ENCODE measurements around the gene SHROOM3.
"Not testable (repeated sequence)": the region's sequence is repeated elsewhere in the genome, so short reads cannot be mapped to it uniquely, and the experiment has no call there.

Gene SHROOM3

DNA sequence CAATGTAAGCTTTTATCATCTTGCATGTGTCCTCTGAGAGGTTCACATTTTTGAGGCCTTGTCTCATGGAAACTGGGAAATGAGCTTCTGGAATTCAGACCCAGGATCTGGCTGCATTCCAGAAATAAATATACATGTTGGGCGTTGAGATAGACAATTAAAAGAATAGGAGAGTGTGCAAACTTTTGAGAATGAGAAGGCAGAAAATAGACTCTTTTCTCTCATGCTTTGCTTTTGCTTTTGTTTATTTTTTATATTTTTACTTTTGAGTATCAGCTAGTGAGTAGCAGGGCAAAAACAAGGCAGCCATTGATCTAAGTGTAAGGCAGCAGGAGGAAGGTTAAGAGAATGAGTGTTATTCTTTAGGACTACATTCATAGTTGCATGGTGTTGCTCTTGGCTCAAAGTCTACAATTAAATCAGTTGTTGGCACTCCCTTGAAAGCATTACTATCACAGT is 12.4 kb downstream of the SHROOM3 start:
- no peak for DNase-seq

DNA sequence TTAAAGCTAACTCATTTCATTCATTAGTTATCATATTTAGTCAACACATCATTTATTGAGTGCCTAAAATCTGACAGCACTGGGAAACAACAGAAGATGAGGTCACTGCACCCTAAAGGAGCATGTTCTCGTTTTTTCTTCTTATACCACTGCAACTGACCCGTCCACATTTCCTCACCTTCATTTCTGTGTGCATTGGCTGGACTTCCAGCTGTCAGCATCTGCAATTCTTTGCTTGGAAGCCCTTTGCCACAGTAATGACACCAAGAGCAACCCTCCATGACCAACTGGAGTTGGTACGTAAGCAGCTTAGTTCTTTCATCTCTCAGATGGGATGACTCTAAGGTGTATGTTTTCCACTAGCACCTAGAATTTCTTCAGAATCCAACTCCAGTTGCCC is 13.2 kb downstream of the SHROOM3 start:
- no peak for DNase-seq

- DNase-seq: no peak
Observed at GRCh38 chr4:76449362-76449767, 14.3 kb downstream of the SHROOM3 start.

- no peak for DNase-seq
Observed at GRCh38 chr4:76449833-76450232, 14.8 kb downstream of the SHROOM3 start.

GRCh38 chr4:76453232-76453631 is 18.2 kb downstream of the SHROOM3 start:
- no peak for DNase-seq

- DNase-seq: not testable (repeated sequence)
Observed at GRCh38 chr4:76454073-76454472, 19.0 kb downstream of the SHROOM3 start.

DNA sequence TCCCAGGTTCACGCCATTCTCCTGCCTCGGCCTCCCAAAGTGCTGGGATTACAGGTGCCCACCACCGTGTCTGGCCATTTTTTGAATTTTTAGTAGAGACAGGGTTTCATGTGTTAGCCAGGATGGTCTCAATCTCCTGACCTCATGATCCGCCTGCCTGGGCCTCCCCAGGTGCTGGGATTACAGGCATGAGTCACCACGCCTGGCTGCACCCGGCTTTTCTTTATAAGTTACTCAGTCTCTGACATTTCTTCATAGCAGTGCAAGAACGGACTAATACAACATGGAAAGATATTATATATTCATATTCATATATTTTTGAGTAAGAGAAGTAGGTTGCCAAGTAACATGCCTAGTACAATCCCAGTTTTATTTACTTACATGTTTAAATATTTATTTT is 22.9 kb downstream of the SHROOM3 start:
- DNase-seq: no peak

DNA sequence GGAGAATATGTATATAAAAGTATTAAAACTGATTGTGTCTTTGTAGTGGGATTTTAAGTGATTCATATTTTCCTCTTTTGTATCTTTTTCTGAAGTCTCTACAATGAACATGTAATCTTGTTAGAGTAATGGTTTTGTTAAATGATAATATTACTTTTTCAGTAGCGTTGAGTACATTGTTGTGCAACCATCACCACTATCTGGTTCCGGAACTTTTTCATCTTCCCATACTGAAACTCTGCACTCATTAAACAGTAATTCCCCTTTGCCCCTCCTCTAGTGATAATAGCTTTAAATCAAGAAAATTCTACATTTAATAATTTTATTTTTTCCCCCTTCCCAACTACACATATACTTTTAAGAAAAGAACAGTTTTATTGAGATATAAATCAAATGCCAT is 23.3 kb downstream of the SHROOM3 start:
- DNase-seq: no peak

- no peak for DNase-seq
Observed at GRCh38 chr4:76458825-76459224, 23.8 kb downstream of the SHROOM3 start.

DNA sequence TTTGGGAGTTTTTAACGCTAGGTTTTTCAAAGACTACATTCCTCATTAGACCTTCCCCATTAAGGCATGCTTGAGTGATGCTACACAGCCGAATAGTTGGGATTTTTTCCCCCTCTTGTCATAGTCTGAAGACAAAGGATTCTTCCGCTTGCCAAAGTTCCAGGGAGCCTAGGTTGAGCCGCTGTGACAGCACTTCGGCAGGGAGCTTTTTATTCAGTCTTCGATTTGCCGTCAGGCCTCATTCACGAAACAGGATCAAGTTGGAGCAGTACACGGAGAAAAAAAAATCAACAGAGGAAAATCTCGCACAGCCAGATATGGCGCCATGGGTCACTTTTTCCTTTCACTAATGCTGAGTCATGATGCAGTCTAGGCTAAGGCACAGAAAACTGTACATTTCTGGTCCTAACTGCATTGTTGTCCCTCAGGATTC is 24.3 kb downstream of the SHROOM3 start:
- DNase-seq: no peak

DNA sequence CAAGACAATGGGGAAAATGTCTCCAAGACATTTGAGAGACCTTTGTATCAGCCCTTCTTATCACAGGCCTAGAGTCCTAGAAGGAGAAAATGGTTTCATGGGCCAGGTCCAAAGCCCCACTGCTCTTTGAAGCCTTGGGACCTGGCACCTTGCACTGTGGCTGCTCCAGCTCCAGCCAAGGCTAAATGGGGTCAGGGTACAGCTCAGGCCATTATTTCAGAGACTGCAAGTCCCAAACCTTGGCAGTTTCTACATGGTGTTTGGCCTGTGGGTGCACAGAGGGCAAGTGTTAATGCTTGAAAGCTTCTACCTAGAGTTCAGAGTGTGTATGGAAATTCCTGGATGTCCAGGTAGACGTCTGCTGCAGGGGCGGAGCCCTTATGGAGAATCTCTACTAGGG is 28.5 kb downstream of the SHROOM3 start:
- no peak for DNase-seq

GRCh38 chr4:76470064-76470463 is 35.0 kb downstream of the SHROOM3 start:
- DNase-seq: no peak

DNA sequence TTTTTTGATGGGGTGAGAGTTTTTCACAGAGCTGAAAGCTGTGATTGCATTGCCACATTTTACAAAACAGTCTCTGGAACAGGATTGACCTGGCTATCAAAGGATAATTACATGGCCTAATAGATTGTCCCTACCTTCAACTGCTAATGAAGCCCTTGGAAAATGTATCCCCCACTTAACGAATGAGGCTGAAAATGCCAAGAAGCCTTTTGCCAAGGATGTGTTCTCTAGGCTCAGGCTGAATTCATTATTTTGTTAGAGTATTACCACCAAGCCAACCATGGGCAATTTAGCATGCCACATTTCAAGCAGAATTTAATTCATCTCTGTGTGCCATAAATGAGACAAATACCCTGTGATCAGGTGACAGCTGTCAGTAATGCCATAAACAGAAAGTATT is 35.5 kb downstream of the SHROOM3 start:
- DNase-seq: no peak

DNA sequence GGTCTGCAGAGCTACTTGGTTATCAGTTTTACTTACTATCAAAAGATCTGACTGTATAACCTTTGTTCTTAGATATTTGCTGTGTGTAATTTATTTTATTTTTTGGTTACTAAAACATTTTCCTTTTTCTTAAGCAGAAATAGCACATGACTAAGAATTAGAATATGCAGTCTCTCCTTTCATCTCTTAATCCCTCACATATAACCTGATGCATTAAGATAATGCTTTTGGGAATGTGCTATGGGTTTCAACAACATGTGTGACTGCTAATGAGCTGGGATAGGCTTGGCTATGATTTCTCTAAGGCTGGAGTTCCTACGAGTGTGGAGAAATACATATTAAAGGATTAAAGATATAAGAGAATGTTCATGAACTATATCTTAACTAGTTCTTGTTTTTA is 41.5 kb downstream of the SHROOM3 start:
- no peak for DNase-seq

- DNase-seq: no peak
Observed at GRCh38 chr4:76484654-76485053, 49.6 kb downstream of the SHROOM3 start.

- DNase-seq: no peak
Observed at GRCh38 chr4:76485450-76485849, 50.4 kb downstream of the SHROOM3 start.

GRCh38 chr4:76486588-76487276 is 51.7 kb downstream of the SHROOM3 start:
- DNase-seq: no peak

DNA sequence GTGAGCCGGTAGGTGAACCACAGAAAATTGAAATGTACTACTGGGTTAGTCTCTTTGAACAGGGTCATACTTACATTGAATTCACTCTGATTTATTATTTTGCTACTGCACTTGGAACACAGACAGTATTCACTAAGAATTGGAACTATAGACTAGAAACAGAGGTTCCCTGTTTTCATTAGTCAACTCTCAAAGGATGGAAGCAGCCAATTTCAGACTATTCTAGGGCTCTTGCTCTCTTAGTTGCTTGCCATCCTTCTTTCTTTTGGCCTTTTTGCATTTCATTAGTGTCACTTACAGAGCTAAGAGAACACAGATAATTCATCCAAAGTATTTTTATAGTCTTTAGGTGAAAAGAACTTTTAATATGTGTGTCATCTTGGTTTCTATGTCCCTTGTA is 52.6 kb downstream of the SHROOM3 start:
- DNase-seq: no peak

DNA sequence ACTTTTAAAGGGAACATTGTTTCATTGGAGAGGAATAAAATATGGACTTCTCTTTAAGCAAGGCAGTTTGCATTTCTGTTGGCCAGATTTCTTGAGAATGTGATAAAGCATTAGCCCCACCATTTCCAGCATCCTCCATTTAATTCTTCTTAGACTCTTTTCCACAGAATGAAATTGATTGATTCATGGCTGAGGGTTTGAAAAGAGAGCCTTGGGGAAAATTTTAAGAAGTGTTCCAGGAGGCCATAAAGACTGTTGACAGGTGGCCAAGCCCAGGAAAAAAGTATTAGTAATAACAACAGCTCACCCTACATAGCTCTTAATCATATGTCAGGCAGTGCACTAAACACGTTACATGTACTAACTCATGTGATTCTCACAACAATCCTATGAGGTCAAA is 53.4 kb downstream of the SHROOM3 start:
- DNase-seq: no peak

- no peak for DNase-seq
Observed at GRCh38 chr4:76488888-76489685, 54.1 kb downstream of the SHROOM3 start.

- DNase-seq: no peak
Observed at GRCh38 chr4:76489686-76490161, 54.7 kb downstream of the SHROOM3 start.

- no peak for DNase-seq
Observed at GRCh38 chr4:76492055-76492454, 57.0 kb downstream of the SHROOM3 start.

- no peak for DNase-seq
Observed at GRCh38 chr4:76494243-76494642, 59.2 kb downstream of the SHROOM3 start.

GRCh38 chr4:76494871-76495590 is 60.0 kb downstream of the SHROOM3 start:
- DNase-seq: no peak
